GM21825 (cell line): ENCODE measurements around the gene GABBR2.

Source experiments
- ATAC-seq: cut with Tn5 transposase; IDR thresholded peaks from one replicate; pipeline ENCODE4 v1.9.1; 2021; ENCODE audit warnings: mild to moderate bottlenecking, moderate library complexity; ENCODE audit not compliant: unreplicated experiment

GABBR2 gene

GRCh38 chr9:98724810-98725530 lies 16.2 kb upstream of the GABBR2 start:
- no peak for ATAC-seq

GRCh38 chr9:98721643-98722042 lies 12.9 kb upstream of the GABBR2 start:
- no peak for ATAC-seq

GRCh38 chr9:98720402-98720801 lies 11.7 kb upstream of the GABBR2 start:
- no peak for ATAC-seq

GRCh38 chr9:98719055-98719454 lies 10.3 kb upstream of the GABBR2 start:
- no peak for ATAC-seq

- no peak for ATAC-seq
These were observed 6.1 kb upstream of the GABBR2 start for GRCh38 chr9:98714833-98715232.

- no peak for ATAC-seq
These were observed 4.3 kb upstream of the GABBR2 start for GRCh38 chr9:98712987-98713386.

- ATAC-seq, result no peak
These were observed 1.5 kb upstream of the GABBR2 start for GRCh38 chr9:98709968-98710965.

- ATAC-seq, result no peak
These were observed 417 bp downstream of the GABBR2 start for GRCh38 chr9:98708103-98708932.

GRCh38 chr9:98707166-98708102 lies 1.3 kb downstream of the GABBR2 start:
- no peak for ATAC-seq

GRCh38 chr9:98706651-98707165 lies 2.0 kb downstream of the GABBR2 start:
- no peak for ATAC-seq

- no peak for ATAC-seq
These were observed 5.8 kb downstream of the GABBR2 start for GRCh38 chr9:98702835-98703380.

GRCh38 chr9:98702340-98702739 lies 6.4 kb downstream of the GABBR2 start:
- ATAC-seq, result no peak

GRCh38 chr9:98701576-98701975 lies 7.2 kb downstream of the GABBR2 start:
- no peak for ATAC-seq

GRCh38 chr9:98700801-98701200 lies 7.9 kb downstream of the GABBR2 start:
- no peak for ATAC-seq

GRCh38 chr9:98698856-98699255 lies 9.9 kb downstream of the GABBR2 start:
- ATAC-seq, result no peak

GRCh38 chr9:98694943-98695342 lies 13.8 kb downstream of the GABBR2 start:
- no peak for ATAC-seq

- ATAC-seq, result no peak
These were observed 16.3 kb downstream of the GABBR2 start for GRCh38 chr9:98692392-98692791.

- no peak for ATAC-seq
These were observed 16.8 kb downstream of the GABBR2 start for GRCh38 chr9:98691890-98692289.

GRCh38 chr9:98690686-98691085 lies 18.0 kb downstream of the GABBR2 start:
- no peak for ATAC-seq
